Heart left ventricle (tissue), 16 donors: Measurements from ENCODE around the gene CCN2. TPM values are rescaled to one million over a fixed set of nuclear protein-coding genes. Genes with fewer than 3 reads are reported as not detected.
"Not testable (repeated sequence)": the region's sequence is repeated elsewhere in the genome, so short reads cannot be mapped to it uniquely, and the experiment has no call there.

ENCODE experiments used
- ATAC-seq, 4 donors: fragments of 200-7000 bp; cut with Tn5 transposase; one replicate each; pipeline ENCODE4 v1.9.1; 2020 to 2022; ENCODE audit warnings: moderate library complexity in 4 of 4, mild to moderate bottlenecking in 3 of 4, moderate number of reproducible peaks in 1 of 4
- DNase-seq, 5 donors: peaks; one replicate each; pipeline ENCODE4 v3.0.0-alpha.2; 2020
- H3K27ac ChIP-seq, 12 donors: fragments of 200-600 bp; sonication (generic) in 4 of 12; one replicate each; pipeline versions ENCODE4 v1.5.0 to v1.8.0; 2016 to 2022; ENCODE audit warnings: mild to moderate bottlenecking in 2 of 12
- H3K27me3 ChIP-seq, 9 donors: fragments of 200-600 bp; sonication (generic) in 2 of 9; one replicate each; pipeline versions ENCODE4 v1.5.1 to v1.8.0; 2016 to 2022; ENCODE audit warnings: mild to moderate bottlenecking in 3 of 9
- H3K36me3 ChIP-seq, 9 donors: fragments of 200-600 bp; sonication (generic) in 2 of 9; one replicate each; pipeline versions ENCODE4 v1.5.0 to v1.8.0; 2018 to 2022; ENCODE audit warnings: mild to moderate bottlenecking in 2 of 9
- H3K4me1 ChIP-seq, 12 donors: fragments of 200-600 bp; sonication (generic) in 4 of 12; one replicate each; pipeline versions ENCODE4 v1.5.0 to v1.8.0; 2016 to 2022; ENCODE audit warnings: mild to moderate bottlenecking in 3 of 12
- H3K4me3 ChIP-seq, 12 donors: fragments of 200-600 bp; sonication (generic) in 4 of 12; one replicate each; pipeline versions ENCODE4 v1.5.0 to v1.8.0; 2017 to 2022; ENCODE audit warnings: mild to moderate bottlenecking in 9 of 12, moderate library complexity in 4 of 12
- H3K9me3 ChIP-seq, 12 donors: fragments of 200-600 bp; sonication (generic) in 4 of 12; one replicate each; pipeline versions ENCODE4 v1.5.0 to v1.8.0; 2016 to 2022; ENCODE audit warnings: mild to moderate bottlenecking in 1 of 12
- CTCF ChIP-seq, 12 donors: fragments of 200-600 bp; sonication (generic) in 4 of 12; IDR thresholded peaks; one replicate each; pipeline versions ENCODE4 v1.5.0 to v1.8.0; 2018 to 2022; ENCODE audit warnings: antibody characterized with exemption in 12 of 12, mild to moderate bottlenecking in 5 of 12
- POLR2A ChIP-seq, 2 donors: fragments of 450-650 bp; IDR thresholded peaks; one replicate each; pipeline ENCODE4 v1.6.1; 2017; ENCODE audit warnings: antibody characterized with exemption in 2 of 2, mild to moderate bottlenecking in 2 of 2, moderate library complexity in 2 of 2
- WGBS, 4 donors: extraction: QIAGEN DNeasy Blood & Tissue Kit in 2 of 4; methylation state at CpG; one replicate each; pipeline versions ENCODE4 v1.1.5 to v1.1.7; 2013 to 2018; 5-methylcytosine and 5-hydroxymethylcytosine counted together
- intact Hi-C, 10 donors: fragments of 100-400 bp; cut with DNase I; formaldehyde crosslinking; loops; one replicate each; pipeline versions ENCODE4 v1.11.1 to v1.14.2; 2022
- polyA plus RNA-seq, 2 donors: library from polyadenylated mRNA; stranded (reverse); fragments of 200-250 nt; gene quantifications; one replicate each; pipeline ENCODE4 v1.2.3, GENCODE V29; 2013
- total RNA-seq, 9 donors: library from RNA; depleted of rRNA in 2 of 9; stranded (reverse); fragments of >200 nt in 2 of 9; fragmentation: NEBNext Ultra II Directional in 3 of 9; extraction: Animal tissue kit (Norgen Biotek cat#: 25700) in 3 of 9; gene quantifications; one replicate each; pipeline versions ENCODE4 v1.1.0 to v1.2.4, GENCODE V29; 2016 to 2023
- donor health status: ischemic (EF 13 %, LVEDD 7.1; RV severe dilation, severe dysfunction).
- donor health status: healthy with polysubstance abuse.
- donor health status: DM: no; HTN: yes; CAD: no.
- donor health status: DM: no; HTN: no; CAD: no.
- donor health status: ischemic (EF 25% LVEDD 6.9; RV normal size, moderate dysfunction).
- donor health status: ischemic (EF 25% LVEDD 5.7; RV mildly dilated, moderate dysfunction).
- donor health status: healthy.
- donor health status: DM: yes; HTN: yes; CAD: no.
- donor health status: ischemic (EF 35%, LVEDD 5.7; RV mildly dilated, moderate dysfunction).
- donor health status: nonischemic (EF 11% LVEDD 7.7; RV severe dilation, severe dysfunction).
- donor health status: DM: yes; HTN: yes; CAD: no.
- donor health status: PGD.
- donor health status: ischemic (EF 29% LVEDD 5.4; RV normal size, mild dysfunction).
- donor health status: nonischemic (EF 23%, LVEDD 6.1; RV moderate dilation, normal function).

CCN2 gene
- total and polyA plus RNA-seq, 11 donors, result 7.8 to 90.7 (median 39.0) TPM

DNA sequence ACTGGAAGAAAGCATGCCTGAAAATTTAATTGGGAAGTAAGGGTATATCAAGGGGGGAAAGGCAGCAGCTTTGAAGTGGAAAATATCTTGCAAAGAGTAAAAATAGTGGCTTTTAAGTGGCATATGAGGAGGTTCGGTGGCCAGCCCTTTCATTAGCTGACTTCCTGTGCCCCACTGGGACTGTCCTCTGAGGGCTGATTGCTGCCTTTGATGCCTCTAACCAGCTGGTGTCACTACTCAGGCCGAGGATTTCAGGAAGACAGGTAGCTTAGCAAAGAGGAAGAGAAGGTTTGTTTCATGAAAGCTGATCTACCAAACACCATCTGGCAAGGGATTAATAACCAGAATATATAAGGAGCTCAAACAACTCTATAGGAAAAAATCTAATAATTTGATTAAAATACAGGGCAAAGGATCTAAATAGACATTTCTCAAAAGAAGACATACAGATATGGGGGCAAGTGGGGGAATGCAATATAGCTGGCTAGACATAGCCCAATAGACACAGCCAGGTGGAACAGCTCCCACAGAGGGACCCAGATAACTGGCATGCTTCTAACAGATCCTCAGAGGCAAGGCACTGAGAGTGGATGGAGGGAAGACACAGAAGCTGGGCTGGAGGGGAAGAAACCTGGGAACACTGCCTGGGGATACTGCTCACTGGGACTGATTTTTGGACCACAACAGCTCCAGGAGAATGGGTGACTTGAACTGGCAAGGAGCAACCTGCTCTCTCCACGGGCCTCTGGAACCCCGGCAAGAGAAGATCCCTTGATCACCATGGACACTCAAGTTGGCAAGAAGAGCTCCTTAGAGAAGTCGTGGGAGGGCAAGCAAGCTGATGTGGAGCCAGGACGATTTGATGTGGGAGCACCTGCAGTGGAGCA is 33.2 kb downstream of the CCN2 start:
- intact Hi-C loops, result loop anchor here in 5 of 10 donors (5.0 to 10.0 kb wide), 4 partner anchors 223 to 1033 kb away; no protein-coding TSS in a partner anchor
- peaks cover 0 to 16% (median 3%) of the 10 kb centered on the region in 12 donors for H3K9me3 ChIP-seq

DNA sequence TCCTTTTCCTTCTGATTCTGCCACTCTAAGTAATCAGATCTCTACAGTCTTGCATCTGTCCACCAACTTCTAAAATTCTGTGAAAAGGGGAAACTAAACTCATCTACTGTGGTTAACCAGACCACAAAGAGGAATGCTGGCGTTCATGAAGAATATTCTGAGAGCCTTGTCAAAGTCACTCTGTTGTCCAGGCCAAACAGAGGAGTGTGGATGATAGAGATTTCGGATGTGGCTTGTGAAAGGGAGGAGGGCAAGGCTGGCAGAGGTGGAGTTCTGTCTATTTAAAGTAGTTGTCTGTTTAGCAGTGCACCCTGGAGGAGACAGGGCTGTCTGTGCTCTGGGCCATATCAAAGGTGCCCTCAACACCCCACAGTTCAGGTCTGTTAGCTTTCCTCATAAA is 33.9 kb downstream of the CCN2 start:
- Histone ChIP-seq H3K9me3 (peaks cover 0 to 11% (median 0%) of the 10 kb centered on the region in 12 donors), H3K36me3 (no peaks in the 10 kb centered on the region), H3K27me3 (peaks cover 0 to 16% (median 0%) of the 10 kb centered on the region in 9 donors), H3K27ac (no peak overlapping the region), H3K4me1 (peaks cover 0 to 5% (median 0%) of the 10 kb centered on the region in 12 donors), H3K4me3 (no peak overlapping the region)
- ATAC-seq (peak in 2 of 4 donors; percentile 39 to 49), DNase-seq (no peak)
- 36 to 52% (median 47%) methylated on average over 2 of the region's 2 CpGs for WGBS, 4 donors
- TF ChIP-seq POLR2A (IDR thresholded peaks at IDR 0.05) (no peak), CTCF (IDR thresholded peaks at IDR 0.05) (no peak)
- intact Hi-C loops, result loop anchor here in 5 of 10 donors (5.0 to 10.0 kb wide), 4 partner anchors 223 to 1033 kb away; no protein-coding TSS in a partner anchor

More for the DNA sequence above, 33.2 kb downstream of the CCN2 start:
- ATAC-seq (peak in 1 of 4 donors; percentile 18), DNase-seq (no peak)
- Histone ChIP-seq H3K4me3 (no peak overlapping the region), H3K36me3 (no peaks in the 10 kb centered on the region), H3K4me1 (peaks cover 0 to 5% (median 0%) of the 10 kb centered on the region in 12 donors), H3K27me3 (peaks cover 0 to 12% (median 0%) of the 10 kb centered on the region in 9 donors), H3K27ac (no peak overlapping the region)
- TF ChIP-seq CTCF (IDR thresholded peaks at IDR 0.05), result no peak
- no peak for TF ChIP-seq POLR2A (IDR thresholded peaks at IDR 0.05)
- 70 to 71% (median 71%) methylated on average over 5 to 6 of the region's 6 CpGs for WGBS, 4 donors

- peaks cover 0 to 16% (median 0%) of the 10 kb centered on the region in 9 donors for H3K27me3 ChIP-seq
- peaks cover 0 to 7% (median 0%) of the 10 kb centered on the region in 12 donors for H3K9me3 ChIP-seq
- H3K4me1 ChIP-seq, result peaks cover 0 to 5% (median 0%) of the 10 kb centered on the region in 12 donors
- no peak for TF ChIP-seq CTCF (IDR thresholded peaks at IDR 0.05)
- TF ChIP-seq POLR2A (IDR thresholded peaks at IDR 0.05), result no peak
- ATAC-seq, result no peak
- H3K36me3 ChIP-seq, result no peaks in the 10 kb centered on the region
- no peak for DNase-seq
- no peak overlapping the region for H3K4me3 ChIP-seq
- no peak overlapping the region for H3K27ac ChIP-seq
- WGBS, 4 donors, result 89 to 97% (median 93%) methylated on average over 2 of the region's 2 CpGs
- intact Hi-C loops, result loop anchor here in 5 of 10 donors (5.0 to 10.0 kb wide), 4 partner anchors 222 to 1032 kb away; no protein-coding TSS in a partner anchor
Measured at GRCh38 chr6:131916847-131917246, 34.3 kb downstream of the CCN2 start.

GRCh38 chr6:131916091-131916796 is 34.9 kb downstream of the CCN2 start:
- not testable (repeated sequence) for H3K4me3 ChIP-seq
- intact Hi-C loops, result loop anchor here in 5 of 10 donors (5.0 to 10.0 kb wide), 4 partner anchors 221 to 1031 kb away; no protein-coding TSS in a partner anchor

More at GRCh38 chr6:131916091-131916796, 34.9 kb downstream of the CCN2 start:
- not testable (repeated sequence) for DNase-seq, ATAC-seq, H3K36me3 ChIP-seq, H3K9me3 ChIP-seq, H3K27ac ChIP-seq, H3K4me1 ChIP-seq
- 94 to 100% (median 96%) methylated on average over 2 of the region's 2 CpGs for WGBS, 4 donors
- peaks cover 0 to 16% (median 0%) of the 10 kb centered on the region in 9 donors for H3K27me3 ChIP-seq
